Psoas muscle (tissue), 8 donors: ENCODE measurements around the gene RYK. TPM values are rescaled to one million over a fixed set of nuclear protein-coding genes. Genes with fewer than 3 reads are reported as not detected.
"Not testable (repeated sequence)": the region's sequence is repeated elsewhere in the genome, so short reads cannot be mapped to it uniquely, and the experiment has no call there.

Experiments used
- ATAC-seq, 4 donors: fragments of 200-7000 bp; cut with Tn5 transposase; one replicate each; pipeline ENCODE4 v1.9.1; 2020; ENCODE audit warnings: moderate library complexity in 3 of 4, mild to moderate bottlenecking in 2 of 4
- DNase-seq, 2 donors: peaks; one replicate each; pipeline ENCODE4 v3.0.0-alpha.2; 2020
- H3K27ac ChIP-seq: fragments of 200-600 bp; one replicate; pipeline ENCODE4 v1.8.0; 2022
- H3K27me3 ChIP-seq, 3 donors: fragments of 200-600 bp in 1 of 3; one replicate each; pipeline versions ENCODE4 v1.6.1 to v1.8.0; 2013 to 2022; ENCODE audit warnings: low read length in 2 of 3, mild to moderate bottlenecking in 2 of 3, moderate library complexity in 1 of 3; ENCODE audit not compliant: insufficient read depth in 3 of 3
- H3K36me3 ChIP-seq, 2 donors: fragments of 200-600 bp in 1 of 2; one replicate each; pipeline versions ENCODE4 v1.6.1 to v1.8.0; 2013 to 2022; ENCODE audit warnings: low read depth in 1 of 2, mild to moderate bottlenecking in 1 of 2, moderate library complexity in 1 of 2; ENCODE audit not compliant: insufficient read depth in 1 of 2
- H3K4me1 ChIP-seq: fragments of 200-600 bp; one replicate; pipeline ENCODE4 v1.8.0; 2022
- H3K4me3 ChIP-seq: fragments of 200-600 bp; one replicate; pipeline ENCODE4 v1.8.0; 2022; ENCODE audit warnings: mild to moderate bottlenecking
- H3K9me3 ChIP-seq: fragments of 200-600 bp; one replicate; pipeline ENCODE4 v1.8.0; 2022
- CTCF ChIP-seq: fragments of 200-600 bp; IDR thresholded peaks from one replicate; pipeline ENCODE4 v1.8.0; 2022; ENCODE audit warnings: antibody characterized with exemption
- WGBS, 3 donors: extraction: QIAGEN DNeasy Blood & Tissue Kit; methylation state at CpG; one replicate each; pipeline versions ENCODE4 v1.1.6 to v1.1.7; 2013; 5-methylcytosine and 5-hydroxymethylcytosine counted together
- intact Hi-C, 2 donors: fragments of 100-400 bp; cut with DNase I; formaldehyde crosslinking; loops; one replicate each; pipeline versions ENCODE4 v1.11.0 to v1.14.2; 2022
- polyA plus RNA-seq, 3 donors: library from polyadenylated mRNA; stranded (reverse); fragments of 200-250 nt; gene quantifications; one replicate each; pipeline ENCODE4 v1.2.3, GENCODE V29; 2013
- total RNA-seq, 4 donors: library from RNA; stranded (reverse); fragmentation: NEBNext Ultra II Directional in 2 of 4; extraction: Animal tissue kit (Norgen Biotek cat#: 25700) in 2 of 4; gene quantifications; one replicate each; pipeline versions ENCODE4 v1.2.1 to v1.2.4, GENCODE V29; 2021 to 2023
- donor health status: healthy with polysubstance abuse.
- donor health status: DM: no; HTN: no; CAD: no; lungs with moderate emphysema.
- donor health status: Bipolar disorder and iron deficiency.
- donor health status: healthy.
- donor health status: DM: yes; HTN: yes; CAD: no.
- donor health status: DM: no; HTN: no; CAD: no.
- donor health status: DM: no; HTN: no; CAD: no.
- donor health status: DM: yes; HTN: yes; CAD: no.

RYK gene
- total and polyA plus RNA-seq, 7 donors: 19.7 to 35.4 (median 25.8) TPM

GRCh38 chr3:134277066-134277660, 26.5 kb upstream of the RYK start:
- Histone ChIP-seq H3K27ac (no peak overlapping the region), H3K4me3 (no peak overlapping the region), H3K4me1 (no peaks in the 10 kb centered on the region), H3K9me3 (no peaks in the 10 kb centered on the region), H3K27me3 (peaks cover 0 to 7% (median 0%) of the 10 kb centered on the region in 3 donors), H3K36me3 (no peaks in the 10 kb centered on the region)
- no peak for TF ChIP-seq CTCF
- WGBS, 3 donors: 63 to 80% (median 69%) methylated on average over 3 of the region's 3 CpGs
- ATAC-seq (no peak), DNase-seq (no peak)
- intact Hi-C loops: no loop called here

GRCh38 chr3:134276086-134276485, 25.4 kb upstream of the RYK start:
- intact Hi-C loops: no loop called here
- Histone ChIP-seq H3K4me1 (no peaks in the 10 kb centered on the region), H3K4me3 (no peak overlapping the region), H3K9me3 (no peaks in the 10 kb centered on the region), H3K27ac (no peak overlapping the region), H3K36me3 (no peaks in the 10 kb centered on the region), H3K27me3 (peaks cover 0 to 7% (median 0%) of the 10 kb centered on the region in 3 donors)
- no peak for TF ChIP-seq CTCF
- no peak for DNase-seq
- 73 to 76% (median 75%) methylated on average over 3 of the region's 3 CpGs for WGBS, 3 donors
- ATAC-seq: no peak

GRCh38 chr3:134275110-134275509, 24.5 kb upstream of the RYK start:
- DNase-seq, H3K9me3 ChIP-seq, intact Hi-C loops, H3K36me3 ChIP-seq, ATAC-seq, H3K27me3 ChIP-seq, H3K27ac ChIP-seq, H3K4me3 ChIP-seq, H3K4me1 ChIP-seq: not testable (repeated sequence)

GRCh38 chr3:134274571-134274970, 23.9 kb upstream of the RYK start:
- ATAC-seq: no peak
- no peak for TF ChIP-seq CTCF

GRCh38 chr3:134267996-134268395, 17.3 kb upstream of the RYK start:
- no peak for TF ChIP-seq CTCF
- ATAC-seq: no peak
- intact Hi-C loops: no loop called here

More at GRCh38 chr3:134274571-134274970, 23.9 kb upstream of the RYK start:
- no peak for DNase-seq
- no peaks in the 10 kb centered on the region for H3K4me1 ChIP-seq
- H3K4me3 ChIP-seq: no peak overlapping the region
- no peak overlapping the region for H3K27ac ChIP-seq
- intact Hi-C loops: no loop called here
- H3K36me3 ChIP-seq: no peaks in the 10 kb centered on the region
- no peaks in the 10 kb centered on the region for H3K9me3 ChIP-seq
- H3K27me3 ChIP-seq: peaks cover 0 to 7% (median 0%) of the 10 kb centered on the region in 3 donors

More at GRCh38 chr3:134267996-134268395, 17.3 kb upstream of the RYK start:
- H3K27me3 ChIP-seq: peaks cover 0 to 3% (median 0%) of the 10 kb centered on the region in 3 donors
- no peaks in the 10 kb centered on the region for H3K9me3 ChIP-seq
- 70 to 85% (median 72%) methylated on average over 1 of the region's 1 CpG for WGBS, 3 donors
- DNase-seq: no peak
- H3K4me3 ChIP-seq: no peak overlapping the region
- H3K27ac ChIP-seq: no peak overlapping the region
- H3K36me3 ChIP-seq: no peaks in the 10 kb centered on the region
- no peaks in the 10 kb centered on the region for H3K4me1 ChIP-seq
